Measurements from ENCODE around the gene DOCK11. TPM values are rescaled to one million over a fixed set of nuclear protein-coding genes. Genes with fewer than 3 reads are reported as not detected.

The DOCK11 gene
- total RNA-seq, 1 experiment from 2014 or later, result 2.1 TPM

GRCh38 chrX:118504581-118504980 lies 9.0 kb downstream of the DOCK11 start:
- BruUV-seq (replicated peaks), result no TSS peak
- ChIA-PET POLR2A (ENCODE audit: low non-redundant PET) (no interaction called here), CTCF (no interaction called here)
- intact Hi-C loops (cut with micrococcal nuclease; ENCODE audit: unreplicated experiment), result no loop called here
- DNase-seq (ENCODE audit: low spot score), result no peak
- H3K4me1 ChIP-seq (ENCODE audit: insufficient read depth, low read length, poor library complexity, severe bottlenecking), result no peaks in the 10 kb centered on the region
- TF ChIP-seq CTCF (conservative IDR thresholded peaks at IDR 0.05; ENCODE audit: low read depth, low read length) (no peak), EZH2 (IDR thresholded peaks at IDR 0.05; ENCODE audit: borderline replicate concordance, low read depth, low read length, poor library complexity, severe bottlenecking) (no peak)
- H3K27ac ChIP-seq (ENCODE audit: low read depth, low read length, poor library complexity, severe bottlenecking), result no peak overlapping the region
- no peaks in the 10 kb centered on the region for H3K27me3 ChIP-seq (replicated peaks; ENCODE audit: insufficient read depth, low read depth, low read length, poor library complexity)
- no peaks in the 10 kb centered on the region for H3K36me3 ChIP-seq (ENCODE audit: insufficient read depth, low read length, poor library complexity, severe bottlenecking)
- H3K9me3 ChIP-seq (ENCODE audit: low read depth, low read length, poor library complexity, severe bottlenecking), result no peaks in the 10 kb centered on the region
- H3K4me3 ChIP-seq (ENCODE audit: low read depth, low read length, poor library complexity, severe bottlenecking), result no peak overlapping the region

GRCh38 chrX:118506805-118507480 lies 11.3 kb downstream of the DOCK11 start:
- no TSS peak for BruUV-seq (replicated peaks)
- CTCF ChIA-PET, result no interaction called here
- H3K36me3 ChIP-seq (ENCODE audit: insufficient read depth, low read length, poor library complexity, severe bottlenecking), result no peaks in the 10 kb centered on the region

GRCh38 chrX:118507766-118508165 lies 12.2 kb downstream of the DOCK11 start:
- Histone ChIP-seq H3K36me3 (ENCODE audit: insufficient read depth, low read length, poor library complexity, severe bottlenecking) (no peaks in the 10 kb centered on the region), H3K4me1 (ENCODE audit: insufficient read depth, low read length, poor library complexity, severe bottlenecking) (no peaks in the 10 kb centered on the region), H3K9me3 (ENCODE audit: low read depth, low read length, poor library complexity, severe bottlenecking) (no peaks in the 10 kb centered on the region), H3K27ac (ENCODE audit: low read depth, low read length, poor library complexity, severe bottlenecking) (no peak overlapping the region), H3K27me3 (replicated peaks; ENCODE audit: insufficient read depth, low read depth, low read length, poor library complexity) (no peaks in the 10 kb centered on the region), H3K4me3 (ENCODE audit: low read depth, low read length, poor library complexity, severe bottlenecking) (no peak overlapping the region)
- ChIA-PET CTCF (no interaction called here), POLR2A (ENCODE audit: low non-redundant PET) (no interaction called here)
- DNase-seq (ENCODE audit: low spot score), result no peak
- no TSS peak for BruUV-seq (replicated peaks)
- intact Hi-C loops (cut with micrococcal nuclease; ENCODE audit: unreplicated experiment), result no loop called here
- TF ChIP-seq CTCF (conservative IDR thresholded peaks at IDR 0.05; ENCODE audit: low read depth, low read length), result no peak

More at GRCh38 chrX:118506805-118507480, 11.3 kb downstream of the DOCK11 start:
- Histone ChIP-seq H3K4me3 (ENCODE audit: low read depth, low read length, poor library complexity, severe bottlenecking) (no peak overlapping the region), H3K9me3 (ENCODE audit: low read depth, low read length, poor library complexity, severe bottlenecking) (no peaks in the 10 kb centered on the region), H3K27me3 (replicated peaks; ENCODE audit: insufficient read depth, low read depth, low read length, poor library complexity) (no peaks in the 10 kb centered on the region), H3K4me1 (ENCODE audit: insufficient read depth, low read length, poor library complexity, severe bottlenecking) (no peaks in the 10 kb centered on the region), H3K27ac (ENCODE audit: low read depth, low read length, poor library complexity, severe bottlenecking) (no peak overlapping the region)
- no peak for TF ChIP-seq CTCF (conservative IDR thresholded peaks at IDR 0.05; ENCODE audit: low read depth, low read length)
- no peak for TF ChIP-seq EZH2 (IDR thresholded peaks at IDR 0.05; ENCODE audit: borderline replicate concordance, low read depth, low read length, poor library complexity, severe bottlenecking)
- no peak for DNase-seq (ENCODE audit: low spot score)
- POLR2A ChIA-PET (ENCODE audit: low non-redundant PET), result no interaction called here
- intact Hi-C loops (cut with micrococcal nuclease; ENCODE audit: unreplicated experiment), result no loop called here
